ENCODE measurements around the gene SIRPA.
"Not testable (repeated sequence)": the region's sequence is repeated elsewhere in the genome, so short reads cannot be mapped to it uniquely, and the experiment has no call there.

SIRPA gene

DNA sequence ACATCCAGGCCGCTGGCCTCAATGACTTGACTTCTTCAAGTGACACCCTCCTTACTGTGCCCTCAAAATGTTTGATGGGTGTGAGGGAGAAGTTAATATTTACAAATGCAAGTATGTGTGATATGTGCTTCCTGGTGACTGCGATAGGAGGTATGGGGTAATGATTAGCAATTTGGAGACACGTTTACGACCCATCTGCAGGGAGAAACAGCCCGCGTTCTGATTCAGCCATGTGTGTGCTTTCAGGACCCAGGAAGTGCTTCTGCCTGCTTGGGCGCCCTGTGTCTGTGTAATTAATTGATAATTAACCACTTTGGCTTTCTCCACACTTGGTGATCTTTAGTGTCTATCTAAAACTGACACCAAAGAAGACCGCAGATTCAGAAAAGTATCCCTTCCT lies 25.0 kb downstream of the SIRPA start:
- DNase-seq, result no peak
- Histone ChIP-seq H3K36me3 (replicated peaks) (no peaks in the 10 kb centered on the region), H3K27ac (no peak overlapping the region), H3K4me3 (ENCODE audit: low read depth, low read length) (no peak overlapping the region), H3K27me3 (replicated peaks) (no peaks in the 10 kb centered on the region)
- TF ChIP-seq, protein P1, sequence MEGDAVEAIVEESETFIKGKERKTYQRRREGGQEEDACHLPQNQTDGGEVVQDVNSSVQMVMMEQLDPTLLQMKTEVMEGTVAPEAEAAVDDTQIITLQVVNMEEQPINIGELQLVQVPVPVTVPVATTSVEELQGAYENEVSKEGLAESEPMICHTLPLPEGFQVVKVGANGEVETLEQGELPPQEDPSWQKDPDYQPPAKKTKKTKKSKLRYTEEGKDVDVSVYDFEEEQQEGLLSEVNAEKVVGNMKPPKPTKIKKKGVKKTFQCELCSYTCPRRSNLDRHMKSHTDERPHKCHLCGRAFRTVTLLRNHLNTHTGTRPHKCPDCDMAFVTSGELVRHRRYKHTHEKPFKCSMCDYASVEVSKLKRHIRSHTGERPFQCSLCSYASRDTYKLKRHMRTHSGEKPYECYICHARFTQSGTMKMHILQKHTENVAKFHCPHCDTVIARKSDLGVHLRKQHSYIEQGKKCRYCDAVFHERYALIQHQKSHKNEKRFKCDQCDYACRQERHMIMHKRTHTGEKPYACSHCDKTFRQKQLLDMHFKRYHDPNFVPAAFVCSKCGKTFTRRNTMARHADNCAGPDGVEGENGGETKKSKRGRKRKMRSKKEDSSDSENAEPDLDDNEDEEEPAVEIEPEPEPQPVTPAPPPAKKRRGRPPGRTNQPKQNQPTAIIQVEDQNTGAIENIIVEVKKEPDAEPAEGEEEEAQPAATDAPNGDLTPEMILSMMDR (IDR thresholded peaks at IDR 0.05; ENCODE audit: low read depth, low read length, missing control alignments), result no peak
- in situ Hi-C loops (cut with HindIII; ENCODE audit: low pct_ligation_motif_present, low sequenced_read_pairs), result no loop called here

DNA sequence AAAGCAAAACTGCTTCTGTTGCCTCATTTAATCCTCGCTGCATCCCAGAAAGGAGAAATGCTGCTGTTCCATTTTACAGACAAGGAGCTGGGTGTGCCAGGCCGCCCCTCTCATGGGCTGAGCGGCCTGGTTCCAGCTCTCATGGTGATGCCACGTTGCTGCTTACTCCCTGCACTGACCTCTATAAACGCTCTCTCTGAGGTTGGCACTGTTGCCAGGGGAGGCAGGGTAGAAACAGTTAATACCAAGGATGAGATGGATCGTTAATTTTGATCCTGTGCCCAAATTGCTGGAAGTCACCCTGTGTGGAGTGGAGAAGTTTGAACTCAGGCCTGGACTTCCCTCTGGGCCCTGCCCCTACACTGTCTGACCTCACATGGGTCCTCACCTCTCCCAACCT lies 25.6 kb downstream of the SIRPA start:
- no peaks in the 10 kb centered on the region for H3K27me3 ChIP-seq (replicated peaks)
- no peak overlapping the region for H3K4me3 ChIP-seq (ENCODE audit: low read depth, low read length)
- H3K27ac ChIP-seq, result no peak overlapping the region
- no peak for DNase-seq
- TF ChIP-seq, protein P1 (IDR thresholded peaks at IDR 0.05; ENCODE audit: low read depth, low read length, missing control alignments), result no peak
- in situ Hi-C loops (cut with HindIII; ENCODE audit: low pct_ligation_motif_present, low sequenced_read_pairs), result no loop called here
- no peaks in the 10 kb centered on the region for H3K36me3 ChIP-seq (replicated peaks)

DNA sequence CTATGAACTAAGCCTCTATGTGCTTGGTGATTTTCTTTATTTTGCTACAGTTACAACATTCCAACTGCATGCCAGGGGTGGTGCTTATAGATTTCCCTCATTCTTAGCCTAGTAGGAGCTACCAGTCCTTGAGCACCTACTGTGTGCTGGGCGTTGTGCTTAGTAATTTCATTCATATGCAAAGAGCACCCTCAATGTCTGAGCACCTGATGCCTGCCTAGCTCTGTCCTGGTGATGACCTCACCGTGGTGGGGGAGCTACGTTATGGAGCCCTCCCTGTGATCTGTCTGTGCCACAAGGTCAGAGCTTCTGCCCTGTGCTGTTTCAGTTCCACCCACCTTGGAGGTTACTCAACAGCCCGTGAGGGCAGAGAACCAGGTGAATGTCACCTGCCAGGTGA lies 26.8 kb downstream of the SIRPA start:
- H3K4me3 ChIP-seq (ENCODE audit: low read depth, low read length); H3K27me3 ChIP-seq (replicated peaks); H3K36me3 ChIP-seq (replicated peaks); DNase-seq; in situ Hi-C loops (cut with HindIII; ENCODE audit: low pct_ligation_motif_present, low sequenced_read_pairs); H3K27ac ChIP-seq: not testable (repeated sequence)

DNA sequence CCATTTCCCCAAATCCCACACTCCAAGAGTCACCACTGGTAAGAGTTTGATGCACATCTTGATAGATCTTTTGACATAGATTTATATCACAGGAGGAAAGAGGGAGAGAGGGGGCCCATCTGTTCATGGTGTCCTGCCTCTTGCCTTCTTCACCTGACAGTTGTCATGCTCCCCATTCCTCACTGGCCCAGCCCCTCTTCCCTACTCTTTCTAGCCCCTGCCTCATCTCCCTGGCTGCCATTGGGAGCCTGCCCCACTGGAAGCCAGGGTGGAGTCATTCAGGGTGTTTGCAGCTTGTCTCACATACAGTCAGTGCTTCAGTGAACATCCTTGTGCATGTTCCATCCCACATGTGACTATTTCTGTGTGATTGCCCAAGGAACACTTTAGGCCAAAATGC lies 27.6 kb downstream of the SIRPA start:
- no peak overlapping the region for H3K4me3 ChIP-seq (ENCODE audit: low read depth, low read length)
- no peaks in the 10 kb centered on the region for H3K27me3 ChIP-seq (replicated peaks)
- TF ChIP-seq, protein P1 (IDR thresholded peaks at IDR 0.05; ENCODE audit: low read depth, low read length, missing control alignments), result no peak
- DNase-seq, result no peak
- H3K27ac ChIP-seq, result no peak overlapping the region
- in situ Hi-C loops (cut with HindIII; ENCODE audit: low pct_ligation_motif_present, low sequenced_read_pairs), result no loop called here
- H3K36me3 ChIP-seq (replicated peaks), result no peaks in the 10 kb centered on the region

DNA sequence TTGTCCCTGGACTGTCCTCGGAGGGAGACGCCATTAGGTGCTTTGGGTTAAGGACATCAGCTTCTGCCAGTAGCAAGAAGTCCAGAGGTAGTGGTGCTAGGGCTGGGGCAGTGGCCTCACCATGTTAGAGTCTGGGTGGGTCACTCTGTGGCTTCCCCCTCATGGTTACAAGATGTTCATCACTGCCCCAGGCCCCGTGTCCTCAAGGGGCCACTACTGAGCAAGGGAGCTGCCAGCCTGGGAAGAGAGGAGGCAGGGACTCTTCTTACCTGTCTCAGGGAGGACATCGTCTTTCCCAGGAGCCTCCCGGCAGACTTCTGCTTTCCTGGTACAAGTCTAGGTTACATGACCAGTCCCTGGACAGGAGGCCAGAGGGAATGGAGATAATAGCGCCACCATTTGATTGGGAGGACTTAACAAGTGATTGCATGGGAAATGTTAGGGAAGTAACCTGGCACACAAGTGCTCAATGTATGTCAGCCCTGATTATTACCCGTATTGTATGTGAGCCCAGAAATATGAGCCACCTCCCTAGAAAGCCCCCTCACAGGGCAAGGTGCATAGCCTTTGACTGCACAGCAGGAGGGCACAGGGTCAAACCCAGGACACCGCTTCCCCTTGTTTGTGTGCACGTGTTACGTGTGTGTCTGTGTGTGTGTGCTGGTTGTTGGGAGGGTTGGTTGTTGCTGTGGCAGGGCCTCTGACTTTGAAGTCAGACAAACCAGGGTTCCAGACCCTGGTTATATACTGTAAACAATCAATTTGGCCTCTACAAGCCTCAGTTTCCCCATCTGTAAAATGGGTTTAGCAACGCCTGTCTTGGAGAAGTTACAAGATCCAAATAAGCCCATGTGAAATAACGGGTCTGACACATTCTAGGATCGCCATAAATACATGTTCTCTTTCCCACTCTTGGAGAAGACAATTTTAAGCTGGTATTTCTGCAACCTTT lies 30.0 kb downstream of the SIRPA start:
- no peak overlapping the region for H3K4me3 ChIP-seq (ENCODE audit: low read depth, low read length)
- DNase-seq, result no peak
- in situ Hi-C loops (cut with HindIII; ENCODE audit: low pct_ligation_motif_present, low sequenced_read_pairs), result no loop called here
- no peaks in the 10 kb centered on the region for H3K27me3 ChIP-seq (replicated peaks)
- H3K36me3 ChIP-seq (replicated peaks), result no peaks in the 10 kb centered on the region
- no peak overlapping the region for H3K27ac ChIP-seq
- TF ChIP-seq, protein P1 (IDR thresholded peaks at IDR 0.05; ENCODE audit: low read depth, low read length, missing control alignments), result no peak

DNA sequence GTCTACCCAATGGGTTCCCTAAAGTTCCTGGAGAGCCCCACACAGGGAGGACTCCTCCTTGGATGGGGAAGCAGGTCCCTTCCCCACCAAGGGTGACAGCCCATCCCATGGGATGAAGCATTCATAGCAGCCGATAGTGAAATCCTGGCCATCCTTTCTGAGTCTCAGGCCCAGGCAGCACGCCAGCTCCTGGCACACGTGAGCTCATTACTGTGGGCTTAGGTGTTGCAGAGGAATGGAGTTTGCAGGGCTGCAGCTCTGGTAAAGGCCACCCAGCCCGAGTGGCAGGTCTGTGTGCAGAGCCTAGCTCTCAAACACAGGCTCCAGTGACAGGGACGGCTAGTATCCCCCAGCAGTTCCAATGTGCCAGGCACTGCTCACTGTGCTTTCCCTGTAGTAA lies 31.0 kb downstream of the SIRPA start:
- TF ChIP-seq, protein P1 (IDR thresholded peaks at IDR 0.05; ENCODE audit: low read depth, low read length, missing control alignments), result no peak
- no peak for DNase-seq
- Histone ChIP-seq H3K36me3 (replicated peaks) (no peaks in the 10 kb centered on the region), H3K27ac (no peak overlapping the region), H3K4me3 (ENCODE audit: low read depth, low read length) (no peak overlapping the region), H3K27me3 (replicated peaks) (no peaks in the 10 kb centered on the region)
- in situ Hi-C loops (cut with HindIII; ENCODE audit: low pct_ligation_motif_present, low sequenced_read_pairs), result no loop called here

Data from brain microvascular endothelial cell (primary cell).